Activated CD8-positive, alpha-beta T cell treated with anti-CD3 and anti-CD28 coated beads, Interleukin-2, amount 10 ng/mL, durations not matched to agents 7 days and 5 days (primary cell): ENCODE measurements around the gene TBC1D16. TPM values are rescaled to one million over a fixed set of nuclear protein-coding genes. Genes with fewer than 3 reads are reported as not detected.
A peak's percentile ranks its signal among the peaks of the same experiment; 100 is the strongest.

Experiments used
- ATAC-seq: fragments of 150-1000 bp; cut with Tn5 transposase; one replicate; pipeline ENCODE4 v1.10.0; 2021; ENCODE audit warnings: moderate library complexity
- CTCF ChIA-PET: fragments of 350-600 bp; sonication (Branson Sonifier 250); formaldehyde crosslinking; loops from one replicate; lab custom pipeline; 2021; ENCODE audit warnings: antibody characterized with exemption; lab: Charles Lee
- POLR2A ChIA-PET: fragments of 350-600 bp; sonication (Branson Sonifier 250); formaldehyde crosslinking; loops from one replicate; lab custom pipeline; 2021; ENCODE audit warnings: antibody characterized with exemption; lab: Charles Lee
- DNase-seq: peaks from one replicate; pipeline ENCODE4 v3.0.0-alpha.2; 2020
- H3K27ac Mint-ChIP-seq: one replicate; pipeline ENCODE4 v1.8.0; 2021; ENCODE audit warnings: mild to moderate bottlenecking, mixed read lengths
- H3K27me3 Mint-ChIP-seq: one replicate; pipeline ENCODE4 v1.8.0; 2021; ENCODE audit warnings: low read depth, mixed read lengths
- H3K36me3 Mint-ChIP-seq: one replicate; pipeline ENCODE4 v1.8.0; 2021; ENCODE audit warnings: low read depth, mixed read lengths
- H3K4me1 Mint-ChIP-seq: one replicate; pipeline ENCODE4 v1.8.0; 2021; ENCODE audit warnings: low read depth, mixed read lengths
- H3K4me3 Mint-ChIP-seq: one replicate; pipeline ENCODE4 v1.8.0; 2021; ENCODE audit warnings: mild to moderate bottlenecking, mixed read lengths
- H3K9me3 Mint-ChIP-seq: one replicate; pipeline ENCODE4 v1.8.0; 2022; ENCODE audit warnings: mixed read lengths; ENCODE audit not compliant: insufficient read depth
- total RNA-seq, 2 experiments: library from RNA; stranded (reverse); gene quantifications; one replicate each; pipeline ENCODE4 v1.2.3, GENCODE V29; 2021

The TBC1D16 gene
- total RNA-seq, 2 experiments from 2014 or later: 1.3 to 2.1 TPM

GRCh38 chr17:80006811-80007752 lies 28.6 kb downstream of the TBC1D16 start:
- no peaks in the 10 kb centered on the region for H3K27me3 Mint-ChIP-seq
- no peak overlapping the region for H3K27ac Mint-ChIP-seq
- peaks cover 11% of the 10 kb centered on the region for H3K4me1 Mint-ChIP-seq
- DNase-seq (no peak), ATAC-seq (no peak)
- no peaks in the 10 kb centered on the region for H3K9me3 Mint-ChIP-seq
- no peaks in the 10 kb centered on the region for H3K36me3 Mint-ChIP-seq
- H3K4me3 Mint-ChIP-seq: no peak overlapping the region
- ChIA-PET CTCF (interaction anchor here (1.1 to 3.9 kb wide), 4 partner anchors 8 to 69 kb away, joined by 3 to 52 read pairs (median 12); no protein-coding TSS in a partner anchor), POLR2A (interaction anchor here (0.6 kb wide), 1 partner anchor 192 kb away, joined by 3 read pairs; no protein-coding TSS in a partner anchor)

GRCh38 chr17:80006339-80006720 lies 29.3 kb downstream of the TBC1D16 start:
- no peak overlapping the region for H3K4me3 Mint-ChIP-seq
- POLR2A ChIA-PET: interaction anchor here (0.6 kb wide), 1 partner anchor 191 kb away, joined by 3 read pairs; no protein-coding TSS in a partner anchor
- no peaks in the 10 kb centered on the region for H3K36me3 Mint-ChIP-seq
- no peaks in the 10 kb centered on the region for H3K9me3 Mint-ChIP-seq
- no peak for DNase-seq
- H3K4me1 Mint-ChIP-seq: peaks cover 11% of the 10 kb centered on the region
- no peak for ATAC-seq
- no peak overlapping the region for H3K27ac Mint-ChIP-seq
- H3K27me3 Mint-ChIP-seq: no peaks in the 10 kb centered on the region
- CTCF ChIA-PET: interaction anchor here (1.4 to 3.9 kb wide), 3 partner anchors 8 to 13 kb away, joined by 3 to 52 read pairs (median 5); no protein-coding TSS in a partner anchor

- no peak overlapping the region for H3K27ac Mint-ChIP-seq
- H3K9me3 Mint-ChIP-seq: no peaks in the 10 kb centered on the region
- POLR2A ChIA-PET: no interaction called here
- peak; percentile 73 for DNase-seq
- H3K27me3 Mint-ChIP-seq: no peaks in the 10 kb centered on the region
- CTCF ChIA-PET: interaction anchor here (0.6 to 3.9 kb wide), 15 partner anchors 7 to 1658 kb away, joined by 3 to 52 read pairs (median 4); partner anchors contain the start of gene GAA
- H3K4me1 Mint-ChIP-seq: peaks cover 11% of the 10 kb centered on the region
- H3K4me3 Mint-ChIP-seq: no peak overlapping the region
- no peaks in the 10 kb centered on the region for H3K36me3 Mint-ChIP-seq
- ATAC-seq: peak; percentile 70
These were observed 30.0 kb downstream of the TBC1D16 start for GRCh38 chr17:80005360-80006338.

DNA sequence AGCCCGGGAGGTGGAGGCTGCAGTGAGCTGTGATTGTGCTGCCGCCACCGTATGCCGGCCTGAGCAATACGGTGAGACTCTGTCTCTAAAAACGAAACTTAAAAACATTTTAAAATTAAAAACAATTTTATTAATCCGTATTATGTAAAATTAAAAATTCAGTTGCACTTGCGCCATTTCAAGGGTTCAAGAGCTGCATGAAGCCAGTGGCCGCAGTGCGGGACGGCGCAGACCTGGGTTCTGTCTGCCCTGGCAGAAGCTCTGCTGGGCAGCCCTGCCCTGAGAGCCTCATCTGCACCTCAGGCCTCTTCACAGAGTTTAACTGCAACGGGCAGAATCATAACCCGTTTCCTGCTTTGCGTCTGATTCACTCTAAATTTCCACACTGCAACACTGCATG lies 31.7 kb downstream of the TBC1D16 start:
- POLR2A ChIA-PET: interaction anchor here (1.0 kb wide), 1 partner anchor 131 kb away, joined by 3 read pairs; no protein-coding TSS in a partner anchor
- no peak for ATAC-seq

GRCh38 chr17:80002690-80003490 lies 32.8 kb downstream of the TBC1D16 start:
- Mint-ChIP-seq H3K4me1 (peaks cover 13% of the 10 kb centered on the region), H3K36me3 (peaks cover 2% of the 10 kb centered on the region), H3K9me3 (no peaks in the 10 kb centered on the region), H3K27ac (no peak overlapping the region), H3K4me3 (no peak overlapping the region), H3K27me3 (no peaks in the 10 kb centered on the region)
- DNase-seq (no peak), ATAC-seq (no peak)
- CTCF ChIA-PET: interaction anchor here (2.0 kb wide), 1 partner anchor 10 kb away, joined by 10 read pairs; no protein-coding TSS in a partner anchor
- POLR2A ChIA-PET: no interaction called here

More for the DNA sequence above, 31.7 kb downstream of the TBC1D16 start:
- DNase-seq: no peak
- Mint-ChIP-seq H3K4me1 (peaks cover 12% of the 10 kb centered on the region), H3K27me3 (no peaks in the 10 kb centered on the region), H3K4me3 (no peak overlapping the region), H3K9me3 (no peaks in the 10 kb centered on the region), H3K27ac (no peak overlapping the region), H3K36me3 (no peaks in the 10 kb centered on the region)
- CTCF ChIA-PET: interaction anchor here (2.0 to 2.2 kb wide), 3 partner anchors 10 to 78 kb away, joined by 6 to 12 read pairs (median 10); no protein-coding TSS in a partner anchor

DNA sequence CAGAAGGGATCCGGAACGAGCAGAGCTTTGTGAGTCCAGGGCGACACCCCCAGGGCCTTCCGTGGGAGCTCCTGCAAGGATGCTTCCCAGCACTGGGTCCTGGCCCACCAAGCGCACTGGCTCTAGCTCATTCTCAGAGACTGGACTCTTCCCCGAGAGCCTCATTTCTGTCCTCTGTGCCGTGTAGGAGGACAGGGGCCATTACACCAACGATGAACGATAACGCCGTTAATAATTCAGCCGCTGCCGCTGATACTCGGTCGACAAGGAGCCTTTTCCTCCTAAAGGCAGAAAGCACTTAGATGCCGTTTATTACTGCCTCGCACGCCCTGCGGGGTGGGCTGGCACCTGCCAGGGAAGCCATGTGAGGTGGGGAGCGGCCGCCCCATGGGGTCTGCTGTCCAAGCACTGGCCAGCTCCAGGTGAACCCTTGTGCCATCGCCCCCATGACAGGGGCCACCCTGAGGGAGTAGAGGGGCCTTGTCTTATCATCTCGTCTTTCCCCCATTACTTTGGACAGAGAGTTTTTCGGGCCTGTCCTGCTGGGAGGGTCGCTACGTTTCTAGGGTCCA lies 33.5 kb downstream of the TBC1D16 start:
- CTCF ChIA-PET: interaction anchor here (2.0 kb wide), 1 partner anchor 9 kb away, joined by 10 read pairs; no protein-coding TSS in a partner anchor
- DNase-seq (no peak), ATAC-seq (no peak)
- Mint-ChIP-seq H3K27me3 (no peaks in the 10 kb centered on the region), H3K4me3 (no peak overlapping the region), H3K27ac (no peak overlapping the region), H3K36me3 (peaks cover 2% of the 10 kb centered on the region), H3K4me1 (peaks cover 21% of the 10 kb centered on the region), H3K9me3 (no peaks in the 10 kb centered on the region)
- POLR2A ChIA-PET: no interaction called here

- H3K9me3 Mint-ChIP-seq: no peaks in the 10 kb centered on the region
- ATAC-seq (no peak), DNase-seq (no peak)
- no peak overlapping the region for H3K27ac Mint-ChIP-seq
- ChIA-PET POLR2A (interaction anchor here (1.5 kb wide), 1 partner anchor 162 kb away, joined by 3 read pairs; the partner anchor contains the start of gene CBX4), CTCF (interaction anchor here (4.9 kb wide), 1 partner anchor 7 kb away, joined by 52 read pairs; no protein-coding TSS in a partner anchor)
- H3K36me3 Mint-ChIP-seq: peaks cover 2% of the 10 kb centered on the region
- no peaks in the 10 kb centered on the region for H3K27me3 Mint-ChIP-seq
- peaks cover 30% of the 10 kb centered on the region for H3K4me1 Mint-ChIP-seq
- H3K4me3 Mint-ChIP-seq: no peak overlapping the region
These were observed 34.5 kb downstream of the TBC1D16 start for GRCh38 chr17:80000981-80001775.

DNA sequence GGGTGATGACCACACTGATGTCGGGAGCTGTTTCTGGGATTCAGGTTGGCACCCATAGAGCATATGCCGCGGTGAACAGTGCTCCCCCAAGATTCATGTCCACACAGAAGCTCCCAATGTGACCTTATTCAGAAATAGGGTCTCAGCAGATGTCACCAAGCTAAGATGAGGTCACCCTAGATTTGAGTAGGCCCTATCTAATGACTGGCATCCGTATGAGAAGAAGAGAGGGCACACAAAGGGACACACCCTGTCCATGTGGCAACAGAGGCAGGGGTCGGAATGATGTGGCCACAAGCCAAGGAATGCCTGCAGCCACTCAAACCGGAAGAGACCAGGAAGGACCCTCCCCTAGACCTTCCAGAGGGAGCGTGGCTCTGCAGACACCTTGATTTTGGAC lies 35.5 kb downstream of the TBC1D16 start:
- DNase-seq: no peak
- Mint-ChIP-seq H3K36me3 (peaks cover 2% of the 10 kb centered on the region), H3K4me3 (no peak overlapping the region), H3K27me3 (no peaks in the 10 kb centered on the region), H3K4me1 (peaks cover 33% of the 10 kb centered on the region), H3K9me3 (no peaks in the 10 kb centered on the region), H3K27ac (no peak overlapping the region)
- POLR2A ChIA-PET: interaction anchor here (1.5 kb wide), 1 partner anchor 161 kb away, joined by 3 read pairs; the partner anchor contains the start of gene CBX4
- CTCF ChIA-PET: interaction anchor here (1.3 to 4.9 kb wide), 2 partner anchors 8 to 9 kb away, joined by 3 to 52 read pairs; no protein-coding TSS in a partner anchor
- ATAC-seq: no peak

GRCh38 chr17:79997011-79997660 lies 38.5 kb downstream of the TBC1D16 start:
- POLR2A ChIA-PET: interaction anchor here (0.6 to 1.0 kb wide), 3 partner anchors 104 to 202 kb away, joined by 3 to 5 read pairs (median 3); partner anchors contain the start of genes CBX4 and GAA
- peaks cover 59% of the 10 kb centered on the region for H3K4me1 Mint-ChIP-seq
- no peaks in the 10 kb centered on the region for H3K9me3 Mint-ChIP-seq
- ATAC-seq (peak; percentile 98), DNase-seq (peak; percentile 91)
- CTCF ChIA-PET: interaction anchor here (0.9 to 4.9 kb wide), 5 partner anchors 8 to 189 kb away, joined by 4 to 52 read pairs (median 4); partner anchors contain the start of gene GAA
- no peaks in the 10 kb centered on the region for H3K27me3 Mint-ChIP-seq
- H3K27ac Mint-ChIP-seq: peak overlapping the region; percentile 99
- H3K36me3 Mint-ChIP-seq: peaks cover 2% of the 10 kb centered on the region
- peak overlapping the region; percentile 72 for H3K4me3 Mint-ChIP-seq
